Common myeloid progenitor, CD34-positive (primary cell): ENCODE data around the gene PWP1.

Experiments
- CTCF ChIA-PET: fragments of 350-600 bp; sonication (Branson Sonifier 250); formaldehyde crosslinking; loops from one replicate; lab custom pipeline; 2021; ENCODE audit warnings: antibody characterized with exemption; lab: Charles Lee
- POLR2A ChIA-PET: fragments of 350-600 bp; sonication (Branson Sonifier 250); formaldehyde crosslinking; loops from one replicate; lab custom pipeline; 2021; ENCODE audit warnings: antibody characterized with exemption; lab: Charles Lee
- DNase-seq, 3 donors: peaks; one replicate each; pipeline versions ENCODE4 v3.0.0 to v3.0.0-alpha.2; 2013
- H3K27ac ChIP-seq, 2 experiments: 1 replicate in 1 of 2; 2 replicates in 1 of 2; pipeline ENCODE4 v1.7.0; 2013; ENCODE audit warnings: inconsistent platforms in 2 of 2, low read length in 2 of 2, mild to moderate bottlenecking in 2 of 2, low read depth in 1 of 2, moderate library complexity in 1 of 2; ENCODE audit not compliant: severe bottlenecking in 2 of 2, insufficient read depth in 1 of 2, poor library complexity in 1 of 2
- H3K27me3 ChIP-seq, 5 experiments: replicated peaks in 2 of 5; 1 replicate in 3 of 5; 2 replicates in 2 of 5; pipeline versions ENCODE4 v1.6.1 to v1.7.0; 2013; ENCODE audit warnings: low read length in 4 of 5, mild to moderate bottlenecking in 2 of 5, moderate library complexity in 2 of 5, inconsistent platforms in 1 of 5; ENCODE audit not compliant: insufficient read depth in 5 of 5, control insufficient read depth in 4 of 5
- H3K36me3 ChIP-seq, 4 experiments: 1 replicate in 2 of 4; 2 replicates in 2 of 4; pipeline versions ENCODE4 v1.6.1 to v1.7.0; 2013; ENCODE audit warnings: low read length in 3 of 4, control low read depth in 1 of 4, mild to moderate bottlenecking in 1 of 4; ENCODE audit not compliant: control insufficient read depth in 4 of 4, insufficient read depth in 4 of 4
- H3K4me1 ChIP-seq, 4 experiments: 1 replicate in 3 of 4; 2 replicates in 1 of 4; pipeline versions ENCODE4 v1.6.1 to v1.7.1; 2013; ENCODE audit warnings: low read length in 3 of 4, mild to moderate bottlenecking in 3 of 4, control low read depth in 1 of 4, inconsistent platforms in 1 of 4, moderate library complexity in 1 of 4; ENCODE audit not compliant: control insufficient read depth in 4 of 4, insufficient read depth in 4 of 4; ENCODE audit errors: control extremely low read depth in 1 of 4
- H3K4me3 ChIP-seq, 7 experiments: 1 replicate in 4 of 7; 2 replicates in 3 of 7; pipeline versions ENCODE4 v1.5.1 to v1.7.0; 2013; ENCODE audit warnings: mild to moderate bottlenecking in 7 of 7, low read length in 6 of 7, moderate library complexity in 6 of 7, inconsistent platforms in 2 of 7, low read depth in 2 of 7, control low read depth in 1 of 7; ENCODE audit not compliant: insufficient read depth in 4 of 7, control insufficient read depth in 1 of 7; ENCODE audit errors: extremely low read depth in 1 of 7
- H3K9me3 ChIP-seq, 5 experiments: 1 replicate in 4 of 5; 2 replicates in 1 of 5; pipeline versions ENCODE4 v1.6.1 to v1.7.1; 2013; ENCODE audit warnings: low read length in 4 of 5, mild to moderate bottlenecking in 2 of 5, inconsistent platforms in 1 of 5, low read depth in 1 of 5, moderate library complexity in 1 of 5; ENCODE audit not compliant: control insufficient read depth in 4 of 5, insufficient read depth in 2 of 5; ENCODE audit errors: control extremely low read depth in 1 of 5
- WGBS: methylation state at CpG from one replicate; pipeline ENCODE4 v1.1.5; 2013; ENCODE audit not compliant: insufficient coverage; 5-methylcytosine and 5-hydroxymethylcytosine counted together

Gene PWP1

GRCh38 chr12:107731366-107731765, 45.8 kb downstream of the PWP1 start:
- Histone ChIP-seq H3K9me3 (no peaks in the 10 kb centered on the region), H3K4me3 (no peak overlapping the region), H3K36me3 (peaks cover 11 to 37% (median 30%) of the 10 kb centered on the region in 4 experiments), H3K27me3 (no peaks in the 10 kb centered on the region), H3K27ac (no peak overlapping the region), H3K4me1 (peaks cover 0 to 7% (median 2%) of the 10 kb centered on the region in 4 experiments)
- no peak for DNase-seq
- ChIA-PET POLR2A (no interaction called here), CTCF (interaction anchor here (1.0 kb wide), 1 partner anchor 24 kb away, joined by 4 read pairs; no protein-coding TSS in a partner anchor)
- 62% methylated on average over 3 of the region's 4 CpGs for WGBS

GRCh38 chr12:107732365-107732764, 46.8 kb downstream of the PWP1 start:
- no peaks in the 10 kb centered on the region for H3K27me3 ChIP-seq
- peaks cover 0 to 14% (median 7%) of the 10 kb centered on the region in 4 experiments for H3K4me1 ChIP-seq
- DNase-seq, result peak; percentile 2 to 36 (median 5)
- POLR2A ChIA-PET, result no interaction called here
- H3K27ac ChIP-seq, result peak overlapping the region in 1 of 2 experiments; percentile 25
- no peak overlapping the region for H3K4me3 ChIP-seq
- peaks cover 15 to 46% (median 36%) of the 10 kb centered on the region in 4 experiments for H3K36me3 ChIP-seq
- WGBS, result no CpG with 5 or more reads among the region's 3 CpGs
- CTCF ChIA-PET, result interaction anchor here (1.0 kb wide), 1 partner anchor 23 kb away, joined by 4 read pairs; no protein-coding TSS in a partner anchor
- no peaks in the 10 kb centered on the region for H3K9me3 ChIP-seq

- WGBS, result 82% methylated on average over 4 of the region's 5 CpGs
These were observed 48.5 kb downstream of the PWP1 start for GRCh38 chr12:107734139-107734538.

GRCh38 chr12:107735763-107736162, 50.2 kb downstream of the PWP1 start:
- Histone ChIP-seq H3K9me3 (no peaks in the 10 kb centered on the region), H3K4me1 (peaks cover 0 to 16% (median 9%) of the 10 kb centered on the region in 4 experiments), H3K27ac (no peak overlapping the region), H3K36me3 (peaks cover 32 to 80% (median 56%) of the 10 kb centered on the region in 4 experiments), H3K4me3 (no peak overlapping the region), H3K27me3 (no peaks in the 10 kb centered on the region)
- CTCF ChIA-PET, result interaction anchor here (1.3 to 2.2 kb wide), 2 partner anchors 63 to 150 kb away, joined by 3 to 7 read pairs; no protein-coding TSS in a partner anchor
- POLR2A ChIA-PET, result no interaction called here
- DNase-seq, result no peak
- WGBS, result no CpG with 5 or more reads among the region's 2 CpGs

More at GRCh38 chr12:107734139-107734538, 48.5 kb downstream of the PWP1 start:
- Histone ChIP-seq H3K27me3 (no peaks in the 10 kb centered on the region), H3K27ac (no peak overlapping the region), H3K9me3 (no peaks in the 10 kb centered on the region), H3K4me3 (no peak overlapping the region), H3K4me1 (peaks cover 0 to 16% (median 9%) of the 10 kb centered on the region in 4 experiments), H3K36me3 (peaks cover 22 to 64% (median 47%) of the 10 kb centered on the region in 4 experiments)
- POLR2A ChIA-PET, result no interaction called here
- no peak for DNase-seq
- CTCF ChIA-PET, result interaction anchor here (0.9 kb wide), 1 partner anchor 152 kb away, joined by 3 read pairs; no protein-coding TSS in a partner anchor

- CTCF ChIA-PET, result interaction anchor here (0.7 to 2.2 kb wide), 6 partner anchors 38 to 150 kb away, joined by 3 to 7 read pairs (median 4); no protein-coding TSS in a partner anchor
- POLR2A ChIA-PET, result interaction anchor here (1.1 kb wide), 1 partner anchor 15 kb away, joined by 4 read pairs; no protein-coding TSS in a partner anchor
- Histone ChIP-seq H3K27ac (peak overlapping the region in 1 of 2 experiments; percentile 30), H3K4me1 (peaks cover 0 to 15% (median 9%) of the 10 kb centered on the region in 4 experiments), H3K27me3 (no peaks in the 10 kb centered on the region), H3K36me3 (peaks cover 39 to 92% (median 65%) of the 10 kb centered on the region in 4 experiments), H3K4me3 (no peak overlapping the region), H3K9me3 (no peaks in the 10 kb centered on the region)
- DNase-seq, result peak; percentile 68 to 88 (median 83)
- WGBS, result 93% methylated on average over 2 of the region's 4 CpGs
These were observed 51.3 kb downstream of the PWP1 start for GRCh38 chr12:107736914-107737313.

- Histone ChIP-seq H3K27ac (no peak overlapping the region), H3K4me1 (no peaks in the 10 kb centered on the region), H3K27me3 (no peaks in the 10 kb centered on the region), H3K36me3 (peaks cover 36 to 87% (median 52%) of the 10 kb centered on the region in 4 experiments), H3K4me3 (no peak overlapping the region), H3K9me3 (no peaks in the 10 kb centered on the region)
- no peak for DNase-seq
- POLR2A ChIA-PET, result no interaction called here
- CTCF ChIA-PET, result interaction anchor here (1.4 kb wide), 1 partner anchor 137 kb away, joined by 6 read pairs; no protein-coding TSS in a partner anchor
- WGBS, result no CpG with 5 or more reads among the region's 6 CpGs
These were observed 62.9 kb downstream of the PWP1 start for GRCh38 chr12:107748472-107748871.

- DNase-seq, result no peak
- ChIA-PET POLR2A (interaction anchor here (1.0 kb wide), 1 partner anchor 9 kb away, joined by 3 read pairs; no protein-coding TSS in a partner anchor), CTCF (interaction anchor here (1.4 kb wide), 1 partner anchor 136 kb away, joined by 6 read pairs; no protein-coding TSS in a partner anchor)
- H3K27me3 ChIP-seq, result no peaks in the 10 kb centered on the region
- WGBS, result 100% methylated on average over 1 of the region's 1 CpG
- H3K4me1 ChIP-seq, result no peaks in the 10 kb centered on the region
- peaks cover 34 to 87% (median 50%) of the 10 kb centered on the region in 4 experiments for H3K36me3 ChIP-seq
- H3K4me3 ChIP-seq, result no peak overlapping the region
- H3K9me3 ChIP-seq, result no peaks in the 10 kb centered on the region
- H3K27ac ChIP-seq, result peak overlapping the region in 1 of 2 experiments; percentile 44
These were observed 63.5 kb downstream of the PWP1 start for GRCh38 chr12:107749083-107749482.
